ENCODE measurements around the gene KAT2B. TPM values are rescaled to one million over a fixed set of nuclear protein-coding genes. Genes with fewer than 3 reads are reported as not detected.
A peak's percentile ranks its signal among the peaks of the same experiment; 100 is the strongest.

KAT2B gene
- total and polyA plus RNA-seq, 2 of the 8 experiments (the other 6 are each of a cell fraction or from before 2014, with no cell fraction given), result 0.24 to 0.91 TPM

DNA sequence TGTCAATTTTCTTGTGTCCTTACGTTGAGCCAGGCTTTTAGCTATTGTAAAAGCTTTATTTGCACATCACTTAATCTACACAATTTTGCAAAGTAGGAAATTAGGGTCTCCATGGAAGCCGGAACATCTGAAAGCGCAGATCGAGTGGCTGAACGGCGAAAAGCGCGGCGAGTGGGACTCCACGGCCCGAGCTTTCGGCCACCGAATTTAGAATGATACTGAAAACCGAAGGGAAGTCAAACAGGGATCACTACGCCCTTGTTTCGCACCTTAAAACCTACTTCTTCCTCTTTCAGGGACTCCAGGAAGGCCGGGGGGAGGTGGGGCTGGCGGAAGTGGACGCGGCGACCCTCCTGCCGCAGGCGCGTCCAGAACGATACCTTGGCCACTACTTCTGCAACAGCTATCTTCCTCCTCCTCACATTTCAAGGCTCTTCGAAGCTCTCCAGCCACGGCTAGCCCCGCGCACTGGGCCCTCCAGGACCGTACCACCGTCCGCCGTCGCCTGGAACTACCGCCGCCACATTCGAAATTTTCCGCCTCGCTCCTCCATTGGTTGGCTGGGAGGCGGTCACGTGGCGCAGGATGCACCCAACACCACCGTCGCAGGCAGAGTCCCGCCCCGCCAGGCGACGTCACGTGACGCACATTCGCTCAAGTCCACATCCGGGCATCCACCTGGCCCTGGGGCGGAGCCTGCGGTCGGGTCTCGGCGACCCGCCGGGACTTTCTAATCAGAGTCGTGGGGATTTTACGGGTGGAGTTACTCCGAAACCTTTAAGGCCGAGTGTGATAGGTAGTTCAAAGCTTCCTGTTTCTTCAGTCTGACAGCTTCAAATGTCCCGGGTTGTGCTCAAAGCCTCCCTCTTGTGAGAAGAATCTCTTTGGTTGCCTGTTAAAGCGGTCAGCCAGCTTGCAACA lies 145.7 kb downstream of the KAT2B start, which contains the start of gene SGO1 (continued):
- peak; percentile 95 for TF ChIP-seq ASH2L (IDR thresholded peaks at IDR 0.05; ENCODE audit: low read length)
- TF ChIP-seq, protein P1, sequence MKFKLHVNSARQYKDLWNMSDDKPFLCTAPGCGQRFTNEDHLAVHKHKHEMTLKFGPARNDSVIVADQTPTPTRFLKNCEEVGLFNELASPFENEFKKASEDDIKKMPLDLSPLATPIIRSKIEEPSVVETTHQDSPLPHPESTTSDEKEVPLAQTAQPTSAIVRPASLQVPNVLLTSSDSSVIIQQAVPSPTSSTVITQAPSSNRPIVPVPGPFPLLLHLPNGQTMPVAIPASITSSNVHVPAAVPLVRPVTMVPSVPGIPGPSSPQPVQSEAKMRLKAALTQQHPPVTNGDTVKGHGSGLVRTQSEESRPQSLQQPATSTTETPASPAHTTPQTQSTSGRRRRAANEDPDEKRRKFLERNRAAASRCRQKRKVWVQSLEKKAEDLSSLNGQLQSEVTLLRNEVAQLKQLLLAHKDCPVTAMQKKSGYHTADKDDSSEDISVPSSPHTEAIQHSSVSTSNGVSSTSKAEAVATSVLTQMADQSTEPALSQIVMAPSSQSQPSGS (IDR thresholded peaks at IDR 0.05; ENCODE audit: low read length), result no peak
- no peak for TF ChIP-seq JUND (IDR thresholded peaks at IDR 0.05; ENCODE audit: low read length)
- TF ChIP-seq, protein P2, sequence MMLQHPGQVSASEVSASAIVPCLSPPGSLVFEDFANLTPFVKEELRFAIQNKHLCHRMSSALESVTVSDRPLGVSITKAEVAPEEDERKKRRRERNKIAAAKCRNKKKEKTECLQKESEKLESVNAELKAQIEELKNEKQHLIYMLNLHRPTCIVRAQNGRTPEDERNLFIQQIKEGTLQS (IDR thresholded peaks at IDR 0.05; ENCODE audit: insufficient read depth, low read depth, low read length), result peak; percentile 99
- TF ChIP-seq HDAC2 (IDR thresholded peaks at IDR 0.05; ENCODE audit: borderline replicate concordance in 1 of 2, low read depth in 2 of 2, low read length in 2 of 2), result no peak; a peak in 1 of 4 replicates
- TF ChIP-seq GABPA (IDR thresholded peaks at IDR 0.05; ENCODE audit: borderline replicate concordance, insufficient read depth, low read length), result no peak
